Esophagus squamous epithelium (tissue), 4 donors: ENCODE data around the gene KBTBD4.
"Not testable (repeated sequence)": the region's sequence is repeated elsewhere in the genome, so short reads cannot be mapped to it uniquely, and the experiment has no call there.

Experiments used
- POLR2A ChIP-seq, 4 donors: fragments of 450-650 bp; IDR thresholded peaks; one replicate each; pipeline ENCODE4 v1.6.1; 2017; ENCODE audit warnings: antibody characterized with exemption in 4 of 4, mild to moderate bottlenecking in 4 of 4, moderate library complexity in 3 of 4
- TF ChIP-seq, protein P1 (sequence below), 6 experiments: fragments of 450-650 bp in 4 of 6; fragments of 200-600 bp in 2 of 6; sonication (generic) in 2 of 6; IDR thresholded peaks; one replicate each; pipeline ENCODE4 v1.5.1; 2016 to 2019; ENCODE audit warnings: antibody characterized with exemption in 6 of 6, mild to moderate bottlenecking in 4 of 6, moderate library complexity in 4 of 6

- TF ChIP-seq, protein P1, sequence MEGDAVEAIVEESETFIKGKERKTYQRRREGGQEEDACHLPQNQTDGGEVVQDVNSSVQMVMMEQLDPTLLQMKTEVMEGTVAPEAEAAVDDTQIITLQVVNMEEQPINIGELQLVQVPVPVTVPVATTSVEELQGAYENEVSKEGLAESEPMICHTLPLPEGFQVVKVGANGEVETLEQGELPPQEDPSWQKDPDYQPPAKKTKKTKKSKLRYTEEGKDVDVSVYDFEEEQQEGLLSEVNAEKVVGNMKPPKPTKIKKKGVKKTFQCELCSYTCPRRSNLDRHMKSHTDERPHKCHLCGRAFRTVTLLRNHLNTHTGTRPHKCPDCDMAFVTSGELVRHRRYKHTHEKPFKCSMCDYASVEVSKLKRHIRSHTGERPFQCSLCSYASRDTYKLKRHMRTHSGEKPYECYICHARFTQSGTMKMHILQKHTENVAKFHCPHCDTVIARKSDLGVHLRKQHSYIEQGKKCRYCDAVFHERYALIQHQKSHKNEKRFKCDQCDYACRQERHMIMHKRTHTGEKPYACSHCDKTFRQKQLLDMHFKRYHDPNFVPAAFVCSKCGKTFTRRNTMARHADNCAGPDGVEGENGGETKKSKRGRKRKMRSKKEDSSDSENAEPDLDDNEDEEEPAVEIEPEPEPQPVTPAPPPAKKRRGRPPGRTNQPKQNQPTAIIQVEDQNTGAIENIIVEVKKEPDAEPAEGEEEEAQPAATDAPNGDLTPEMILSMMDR (IDR thresholded peaks at IDR 0.05), result not testable (repeated sequence)
- not testable (repeated sequence) for TF ChIP-seq POLR2A (IDR thresholded peaks at IDR 0.05)
These were observed 48.0 kb downstream of the KBTBD4 start for GRCh38 chr11:47530721-47531120.
